HCT116 (cell line): ENCODE results near the gene MUC21. TPM values are rescaled to one million over a fixed set of nuclear protein-coding genes. Genes with fewer than 3 reads are reported as not detected.

Experiments used
- ATAC-seq: fragments of 200-7000 bp; cut with Tn5 transposase; 2 replicates; pipeline ENCODE4 v1.9.1; 2020; ENCODE audit warnings: mild to moderate bottlenecking, moderate library complexity
- Bru-seq: library from RNA; stranded (reverse); fragments of 400-500 nt; gene quantifications from one replicate; lab custom pipeline; 2021; lab: Mats Ljungman, UMichigan
- BruChase-seq, 2 experiments: library from RNA; stranded (reverse); fragments of 400-500 nt; gene quantifications; one replicate each; lab custom pipeline; 2021; lab: Mats Ljungman, UMichigan
- BruUV-seq: library from RNA; stranded (reverse); fragments of 400-500 nt; replicated peaks from 2 replicates; lab custom pipeline; 2021; lab: Mats Ljungman, UMichigan
- CTCF ChIA-PET: fragments of 300-600 bp; sonication (Branson Sonifier 250); formaldehyde crosslinking; loops from one replicate; lab custom pipeline; 2021; ENCODE audit warnings: antibody characterized with exemption; lab: Charles Lee
- POLR2A ChIA-PET: fragments of 300-600, 350-600 bp; sonication (Branson Sonifier 250); formaldehyde crosslinking; loops from one replicate; lab custom pipeline; 2021; ENCODE audit warnings: antibody characterized with exemption; lab: Charles Lee
- RAD21 ChIA-PET, 2 experiments: fragments of 300-600 bp; sonication (Branson Sonifier 250); formaldehyde crosslinking; loops; one replicate each; lab custom pipeline; 2023; ENCODE audit warnings: low total read pairs in 2 of 2; ENCODE audit not compliant: uncharacterized antibody in 2 of 2, unreplicated experiment in 2 of 2, low non-redundant PET in 1 of 2; lab: Charles Lee
- DNase-seq: peaks from one replicate; pipeline ENCODE4 v3.0.0-alpha.2; 2010; ENCODE audit warnings: low read depth, low spot score
- H2AFZ ChIP-seq: fragments of 200-600 bp; shearing (Covaris generic), sonication (generic); 2 replicates; pipeline ENCODE4 v1.6.1; 2017; ENCODE audit warnings: low read depth, mixed run types, mixed read lengths, antibody characterized with exemption, low read length; ENCODE audit not compliant: poor library complexity, severe bottlenecking
- H3K27ac ChIP-seq: 2 replicates; pipeline ENCODE4 v1.5.1; 2012; ENCODE audit warnings: low read depth, low read length
- H3K27me3 ChIP-seq: fragments of 200-600 bp; sonication (generic); 2 replicates; pipeline ENCODE4 v1.6.1; 2016; ENCODE audit warnings: mixed run types, low read length, mixed read lengths; ENCODE audit not compliant: insufficient read depth
- H3K36me3 ChIP-seq, 2 experiments: fragments of 200-500 bp in 1 of 2; fragments of 200-600 bp in 1 of 2; sonication (Bioruptor generic) in 1 of 2; sonication (generic) in 1 of 2; 2 replicates each; pipeline versions ENCODE4 v1.5.1 to v1.6.1; 2014 to 2016; ENCODE audit warnings: low read length in 2 of 2, inconsistent platforms in 1 of 2, mixed read lengths in 1 of 2, mixed run types in 1 of 2; ENCODE audit not compliant: insufficient read depth in 2 of 2, control insufficient read depth in 1 of 2
- H3K4me1 ChIP-seq, 2 experiments: fragments of 200-600 bp in 1 of 2; sonication (generic) in 1 of 2; 2 replicates each; pipeline versions ENCODE4 v1.5.1 to v1.6.1; 2012 to 2017; ENCODE audit warnings: low read length in 2 of 2, inconsistent platforms in 1 of 2, mild to moderate bottlenecking in 1 of 2, mixed read lengths in 1 of 2, mixed run types in 1 of 2, moderate library complexity in 1 of 2; ENCODE audit not compliant: insufficient read depth in 2 of 2, control insufficient read depth in 1 of 2
- H3K4me2 ChIP-seq: fragments of 200-600 bp; sonication (generic); 2 replicates; pipeline ENCODE4 v1.6.1; 2017; ENCODE audit warnings: mixed run types, low read length, mixed read lengths
- H3K4me3 ChIP-seq, 2 experiments: fragments of 200-600 bp in 1 of 2; sonication (generic) in 1 of 2; replicated peaks in 1 of 2; 2 replicates each; pipeline ENCODE4 v1.5.1; 2011 to 2016; ENCODE audit warnings: low read length in 2 of 2, control low read depth in 1 of 2, low read depth in 1 of 2, mild to moderate bottlenecking in 1 of 2, mixed read lengths in 1 of 2, mixed run types in 1 of 2
- H3K79me2 ChIP-seq: fragments of 200-600 bp; sonication (generic); 2 replicates; pipeline ENCODE4 v1.6.1; 2017; ENCODE audit warnings: mild to moderate bottlenecking, mixed run types, low read length, moderate library complexity, mixed read lengths; ENCODE audit not compliant: insufficient read depth
- H3K9ac ChIP-seq: fragments of 200-600 bp; sonication (generic); 2 replicates; pipeline ENCODE4 v1.6.1; 2016; ENCODE audit warnings: low read length, mixed read lengths
- H3K9me2 ChIP-seq: fragments of 200-600 bp; sonication (generic), shearing (Covaris generic); 2 replicates; pipeline ENCODE4 v1.6.1; 2017; ENCODE audit warnings: mixed run types, mild to moderate bottlenecking, moderate library complexity; ENCODE audit not compliant: insufficient read depth
- H3K9me3 ChIP-seq, 2 experiments: fragments of 200-500 bp in 1 of 2; fragments of 200-600 bp in 1 of 2; sonication (Bioruptor generic) in 1 of 2; sonication (generic) in 1 of 2; 2 replicates each; pipeline ENCODE4 v1.6.1; 2014 to 2017; ENCODE audit warnings: low read length in 2 of 2, mixed read lengths in 2 of 2, inconsistent platforms in 1 of 2, low read depth in 1 of 2, mild to moderate bottlenecking in 1 of 2, mixed run types in 1 of 2, moderate library complexity in 1 of 2; ENCODE audit not compliant: control insufficient read depth in 1 of 2, insufficient read depth in 1 of 2
- H4K20me1 ChIP-seq: fragments of 200-600 bp; sonication (generic), shearing (Covaris generic); 2 replicates; pipeline ENCODE4 v1.6.1; 2017; ENCODE audit warnings: mixed run types, mild to moderate bottlenecking, moderate library complexity; ENCODE audit not compliant: insufficient read depth
- CBX3 ChIP-seq: IDR thresholded peaks from 2 replicates; pipeline ENCODE4 v1.6.1; 2012; ENCODE audit warnings: low read depth
- EGR1 ChIP-seq: IDR thresholded peaks from 2 replicates; pipeline ENCODE4 v1.6.1; 2012; ENCODE audit warnings: low read depth
- EZH2 ChIP-seq: fragments of 200-600 bp; sonication (generic); IDR thresholded peaks from 2 replicates; pipeline ENCODE4 v1.6.1; 2017; ENCODE audit warnings: antibody characterized with exemption, mixed run types
- JUND ChIP-seq: IDR thresholded peaks from 2 replicates; pipeline ENCODE4 v1.6.1; 2012
- POLR2AphosphoS5 ChIP-seq: IDR thresholded peaks from 2 replicates; pipeline ENCODE4 v1.6.1; 2011; ENCODE audit warnings: mild to moderate bottlenecking, low read depth, low read length, moderate library complexity
- SIN3A ChIP-seq: IDR thresholded peaks from 2 replicates; pipeline ENCODE4 v1.6.1; 2012; ENCODE audit warnings: low read depth
- SRF ChIP-seq: IDR thresholded peaks from 2 replicates; pipeline ENCODE4 v1.6.1; 2012; ENCODE audit warnings: low read depth
- ZFX ChIP-seq: fragments of 450-650 bp; IDR thresholded peaks from 2 replicates; pipeline ENCODE4 v1.6.1; 2017
- ZNF274 ChIP-seq: fragments of 200-500 bp; sonication (Bioruptor generic); IDR thresholded peaks from 2 replicates; pipeline ENCODE4 v1.6.1; 2014; ENCODE audit warnings: mild to moderate bottlenecking, low read depth, low read length, inconsistent platforms
- intact Hi-C: fragments of 100-400 bp; cut with micrococcal nuclease; formaldehyde crosslinking; loops from 2 replicates; pipeline ENCODE4 v1.10.0; 2022
- long read RNA-seq: library from polyadenylated mRNA; unstranded; transcript quantifications from one replicate; pipeline ENCODE4 v2.0.0, GENCODE V29; 2021; ENCODE audit not compliant: unreplicated experiment
- polyA plus RNA-seq: library from polyadenylated mRNA; unstranded; fragments of >200 nt; gene quantifications from 2 replicates; pipeline ENCODE4 v1.2.1, GENCODE V29; 2012; ENCODE audit warnings: missing spikeins
- total RNA-seq: library from RNA; stranded (reverse); gene quantifications from one replicate; pipeline ENCODE4 v1.2.1, GENCODE V29; 2021; ENCODE audit not compliant: unreplicated experiment
- TF ChIP-seq, protein P1 (sequence below): IDR thresholded peaks from 2 replicates; pipeline ENCODE4 v1.6.1; 2011; ENCODE audit warnings: mild to moderate bottlenecking, low read length, moderate library complexity; ENCODE audit not compliant: insufficient replicate concordance; ENCODE audit errors: extremely low read depth
- TF ChIP-seq, protein P2 (sequence below): IDR thresholded peaks from 2 replicates; pipeline ENCODE4 v1.6.1; 2012
- TF ChIP-seq, protein P3 (sequence below): IDR thresholded peaks from 2 replicates; pipeline ENCODE4 v1.6.1; 2012

Gene MUC21
- not detected for total RNA-seq
- not detected in 2 replicates for polyA plus RNA-seq
- Bru-seq, nascent RNA: not detected
- BruChase-seq, experiment 1, labeled RNA remaining after a 6-hour chase: not detected
- BruChase-seq, experiment 2, labeled RNA remaining after a 2-hour chase: not detected
- long read RNA-seq: 0 reads

DNA sequence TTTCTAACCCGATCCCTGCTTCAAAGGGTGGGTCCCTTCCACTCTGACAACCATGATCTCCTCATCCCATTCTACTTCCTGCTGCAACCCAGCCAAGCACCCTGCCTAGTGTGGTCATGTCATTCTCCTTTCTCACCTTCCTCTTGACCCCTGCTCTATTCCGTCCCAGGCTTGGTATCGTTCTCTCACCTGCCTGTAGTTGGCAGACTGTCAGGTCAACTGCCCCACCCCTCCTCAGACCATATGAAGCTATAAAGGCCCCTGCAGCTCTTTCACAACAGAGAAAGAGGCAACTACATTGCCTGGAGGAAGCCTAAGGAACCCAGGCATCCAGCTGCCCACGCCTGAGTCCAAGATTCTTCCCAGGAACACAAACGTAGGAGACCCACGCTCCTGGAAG, at the start of gene MUC21:
MUC21 (plus strand) TSS at position 280 of the 400 bp plus-strand sequence. CDS start 241 bp downstream, outside the sequence.
- ATAC-seq (no peak), DNase-seq (no peak)
- H3K4me3 ChIP-seq: no peak within 1 kb of the TSS
- intact Hi-C loops: no loop called here
- no peaks in the 10 kb centered on the region for H4K20me1 ChIP-seq
- no peaks in the 10 kb centered on the region for H3K27me3 ChIP-seq
- H3K9me2 ChIP-seq: no peaks in the 10 kb centered on the region
- no peak within 1 kb of the TSS for H2AFZ ChIP-seq
- H3K79me2 ChIP-seq: no peaks in the 10 kb centered on the region
- no peak for TF ChIP-seq JUND
- ChIA-PET POLR2A (interaction anchor here (0.5 kb wide), 1 partner anchor 155 kb away, joined by 3 read pairs; no protein-coding TSS in a partner anchor), RAD21 (no interaction called here), CTCF (no interaction called here)
- H3K4me1 ChIP-seq: peaks cover 8 to 9% of the 10 kb centered on the region in 2 experiments; a peak in 3 of 4 replicates
- H3K27ac ChIP-seq: no peak within 1 kb of the TSS
- H3K9ac ChIP-seq: no peak within 1 kb of the TSS
- H3K4me2 ChIP-seq: no peak within 1 kb of the TSS
- H3K9me3 ChIP-seq: no peaks in the 10 kb centered on the region
- H3K36me3 ChIP-seq: no peaks in the 10 kb centered on the region
- BruUV-seq: no TSS peak

DNA sequence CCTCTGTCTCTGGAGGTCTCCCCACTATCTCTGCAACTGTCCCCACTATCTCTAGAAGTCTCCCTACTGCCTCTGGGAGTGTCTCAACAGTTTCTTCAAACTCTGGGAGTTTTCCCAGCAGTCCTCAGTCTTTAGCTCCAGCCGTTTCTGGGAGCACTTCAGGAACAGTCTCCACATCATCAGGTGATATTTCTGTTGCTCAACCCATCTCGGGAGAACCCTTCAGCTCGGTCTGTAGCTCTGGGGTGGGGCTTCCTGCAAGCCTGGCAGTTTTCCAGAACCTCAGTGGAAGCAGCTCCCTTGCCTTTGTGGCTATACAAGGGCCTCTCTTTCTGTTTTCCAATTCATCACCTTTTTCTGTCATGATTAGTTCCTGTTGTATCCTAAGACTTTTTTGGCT, 48.5 kb upstream of the MUC21 start:
- ChIA-PET POLR2A (no interaction called here), RAD21 (no interaction called here), CTCF (no interaction called here)
- Histone ChIP-seq H3K27me3 (no peaks in the 10 kb centered on the region), H3K9ac (no peak overlapping the region), H3K79me2 (no peaks in the 10 kb centered on the region), H2AFZ (no peak overlapping the region), H3K9me2 (no peaks in the 10 kb centered on the region), H4K20me1 (no peaks in the 10 kb centered on the region), H3K4me1 (peaks cover 7 to 13% of the 10 kb centered on the region in 2 experiments; a peak in 3 of 4 replicates), H3K27ac (no peak overlapping the region), H3K36me3 (no peaks in the 10 kb centered on the region), H3K4me3 (no peak overlapping the region), H3K4me2 (no peak overlapping the region), H3K9me3 (no peaks in the 10 kb centered on the region)
- intact Hi-C loops: no loop called here
- ATAC-seq: no peak
- no peak for DNase-seq
- TF ChIP-seq ZFX (no peak), SIN3A (no peak), CBX3 (no peak), POLR2AphosphoS5 (no peak), EZH2 (no peak), SRF (no peak), ZNF274 (no peak), EGR1 (no peak)
- TF ChIP-seq, protein P1, sequence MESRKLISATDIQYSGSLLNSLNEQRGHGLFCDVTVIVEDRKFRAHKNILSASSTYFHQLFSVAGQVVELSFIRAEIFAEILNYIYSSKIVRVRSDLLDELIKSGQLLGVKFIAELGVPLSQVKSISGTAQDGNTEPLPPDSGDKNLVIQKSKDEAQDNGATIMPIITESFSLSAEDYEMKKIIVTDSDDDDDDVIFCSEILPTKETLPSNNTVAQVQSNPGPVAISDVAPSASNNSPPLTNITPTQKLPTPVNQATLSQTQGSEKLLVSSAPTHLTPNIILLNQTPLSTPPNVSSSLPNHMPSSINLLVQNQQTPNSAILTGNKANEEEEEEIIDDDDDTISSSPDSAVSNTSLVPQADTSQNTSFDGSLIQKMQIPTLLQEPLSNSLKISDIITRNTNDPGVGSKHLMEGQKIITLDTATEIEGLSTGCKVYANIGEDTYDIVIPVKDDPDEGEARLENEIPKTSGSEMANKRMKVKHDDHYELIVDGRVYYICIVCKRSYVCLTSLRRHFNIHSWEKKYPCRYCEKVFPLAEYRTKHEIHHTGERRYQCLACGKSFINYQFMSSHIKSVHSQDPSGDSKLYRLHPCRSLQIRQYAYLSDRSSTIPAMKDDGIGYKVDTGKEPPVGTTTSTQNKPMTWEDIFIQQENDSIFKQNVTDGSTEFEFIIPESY: no peak
- TF ChIP-seq, protein P2, sequence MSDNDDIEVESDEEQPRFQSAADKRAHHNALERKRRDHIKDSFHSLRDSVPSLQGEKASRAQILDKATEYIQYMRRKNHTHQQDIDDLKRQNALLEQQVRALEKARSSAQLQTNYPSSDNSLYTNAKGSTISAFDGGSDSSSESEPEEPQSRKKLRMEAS: no peak
- TF ChIP-seq, protein P3, sequence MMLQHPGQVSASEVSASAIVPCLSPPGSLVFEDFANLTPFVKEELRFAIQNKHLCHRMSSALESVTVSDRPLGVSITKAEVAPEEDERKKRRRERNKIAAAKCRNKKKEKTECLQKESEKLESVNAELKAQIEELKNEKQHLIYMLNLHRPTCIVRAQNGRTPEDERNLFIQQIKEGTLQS: no peak
- no TSS peak for BruUV-seq
